SU-DHL-6 (cell line): ENCODE data around the gene FRY.

Experiments used
- H2AFZ ChIP-seq: fragments of 200-600 bp; sonication (generic); 2 replicates; pipeline ENCODE4 v1.6.1; 2014; ENCODE audit warnings: low read depth, mild to moderate bottlenecking, moderate library complexity, mixed read lengths, antibody characterized with exemption, low read length; ENCODE audit not compliant: severe bottlenecking
- H3F3A ChIP-seq: fragments of 200-600 bp; shearing (Covaris generic); 2 replicates; pipeline ENCODE4 v1.6.0; 2016; ENCODE audit warnings: antibody characterized with exemption, mild to moderate bottlenecking; ENCODE audit not compliant: insufficient read depth
- H3K27ac ChIP-seq: fragments of 200-600 bp; sonication (generic); 2 replicates; pipeline ENCODE4 v1.5.1; 2016; ENCODE audit warnings: low read depth, mild to moderate bottlenecking, low read length, moderate library complexity, mixed read lengths
- H3K27me3 ChIP-seq: fragments of 200-600 bp; sonication (generic), shearing (Covaris generic); 2 replicates; pipeline ENCODE4 v1.6.0; 2014; ENCODE audit warnings: mild to moderate bottlenecking, low read length
- H3K36me3 ChIP-seq: fragments of 200-600 bp; sonication (generic); 2 replicates; pipeline ENCODE4 v1.6.1; 2014; ENCODE audit warnings: mild to moderate bottlenecking, low read length, mixed read lengths
- H3K4me2 ChIP-seq: fragments of 300-600, 200-600 bp; shearing (Covaris generic), sonication (generic); 2 replicates; pipeline ENCODE4 v1.6.0; 2014; ENCODE audit warnings: low read length, low read depth, mild to moderate bottlenecking; ENCODE audit not compliant: poor library complexity, severe bottlenecking
- H3K4me3 ChIP-seq: fragments of 200-600 bp; sonication (generic); 2 replicates; pipeline ENCODE4 v1.5.1; 2014; ENCODE audit warnings: antibody characterized with exemption, low read length, mild to moderate bottlenecking, mixed read lengths; ENCODE audit not compliant: insufficient read depth, poor library complexity, severe bottlenecking
- H3K79me2 ChIP-seq: fragments of 200-600 bp; sonication (generic); 2 replicates; pipeline ENCODE4 v1.6.1; 2014; ENCODE audit warnings: mild to moderate bottlenecking, low read length, moderate library complexity; ENCODE audit not compliant: insufficient read depth
- H3K9ac ChIP-seq: fragments of 200-600 bp; sonication (generic); 2 replicates; pipeline ENCODE4 v1.7.0; 2014; ENCODE audit warnings: mild to moderate bottlenecking, low read length
- H3K9me2 ChIP-seq: fragments of 200-600 bp; sonication (generic); replicated peaks from 2 replicates; pipeline ENCODE4 v1.6.1; 2014; ENCODE audit warnings: low read length; ENCODE audit not compliant: insufficient read depth
- H3K9me3 ChIP-seq: fragments of 200-600 bp; sonication (generic); 2 replicates; pipeline ENCODE4 v1.6.1; 2014; ENCODE audit warnings: low read length, mixed read lengths; ENCODE audit not compliant: insufficient read depth
- H4K20me1 ChIP-seq: fragments of 200-600 bp; sonication (generic); 2 replicates; pipeline ENCODE4 v1.6.1; 2014; ENCODE audit warnings: low read depth, mild to moderate bottlenecking, antibody characterized with exemption, low read length, moderate library complexity, mixed read lengths
- EZH2phosphoT487 ChIP-seq: fragments of 200-600 bp; sonication (generic), shearing (Covaris generic); conservative IDR thresholded peaks from 2 replicates; pipeline ENCODE4 v1.6.1; 2018; ENCODE audit warnings: mild to moderate bottlenecking, antibody characterized with exemption, low read length, moderate library complexity, mixed read lengths
- TF ChIP-seq, protein P1 (sequence below): fragments of 200-600 bp; sonication (generic); IDR thresholded peaks from one replicate; pipeline ENCODE4 v1.5.1; 2017; ENCODE audit warnings: antibody characterized with exemption, mild to moderate bottlenecking, low read length, moderate library complexity; ENCODE audit not compliant: insufficient read depth, poor library complexity, severe bottlenecking

Gene FRY

DNA sequence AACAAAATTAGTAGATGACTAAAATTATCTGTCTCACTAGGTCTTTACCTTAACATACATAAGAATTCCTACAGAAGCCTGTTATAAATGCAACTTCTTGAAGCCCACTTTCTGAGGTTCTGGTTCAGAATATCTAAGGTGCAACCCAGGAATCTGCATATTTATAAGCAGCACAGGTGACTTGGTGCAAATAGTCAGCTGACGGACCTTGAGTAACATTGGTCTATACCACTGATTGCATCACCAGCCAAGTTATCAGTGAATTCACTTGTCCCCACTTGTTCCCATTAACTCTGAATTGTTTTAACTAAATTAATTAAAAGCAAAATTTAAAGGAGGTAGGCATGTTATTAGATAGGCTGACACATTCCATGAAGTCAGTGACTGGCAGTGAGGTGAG is 109.9 kb downstream of the FRY start:
- no peak overlapping the region for H3K27ac ChIP-seq
- no peak overlapping the region for H3K4me3 ChIP-seq
- no peak overlapping the region for H2AFZ ChIP-seq
- H3K79me2 ChIP-seq = no peaks in the 10 kb centered on the region
- H3K9ac ChIP-seq = no peak overlapping the region
- H3K9me3 ChIP-seq = no peaks in the 10 kb centered on the region
- no peak overlapping the region for H3K4me2 ChIP-seq
- no peaks in the 10 kb centered on the region for H3K9me2 ChIP-seq
- no peaks in the 10 kb centered on the region for H3K36me3 ChIP-seq
- H3K27me3 ChIP-seq = no peaks in the 10 kb centered on the region
- no peaks in the 10 kb centered on the region for H4K20me1 ChIP-seq
- no peaks in the 10 kb centered on the region for H3F3A ChIP-seq
- TF ChIP-seq, protein P1, sequence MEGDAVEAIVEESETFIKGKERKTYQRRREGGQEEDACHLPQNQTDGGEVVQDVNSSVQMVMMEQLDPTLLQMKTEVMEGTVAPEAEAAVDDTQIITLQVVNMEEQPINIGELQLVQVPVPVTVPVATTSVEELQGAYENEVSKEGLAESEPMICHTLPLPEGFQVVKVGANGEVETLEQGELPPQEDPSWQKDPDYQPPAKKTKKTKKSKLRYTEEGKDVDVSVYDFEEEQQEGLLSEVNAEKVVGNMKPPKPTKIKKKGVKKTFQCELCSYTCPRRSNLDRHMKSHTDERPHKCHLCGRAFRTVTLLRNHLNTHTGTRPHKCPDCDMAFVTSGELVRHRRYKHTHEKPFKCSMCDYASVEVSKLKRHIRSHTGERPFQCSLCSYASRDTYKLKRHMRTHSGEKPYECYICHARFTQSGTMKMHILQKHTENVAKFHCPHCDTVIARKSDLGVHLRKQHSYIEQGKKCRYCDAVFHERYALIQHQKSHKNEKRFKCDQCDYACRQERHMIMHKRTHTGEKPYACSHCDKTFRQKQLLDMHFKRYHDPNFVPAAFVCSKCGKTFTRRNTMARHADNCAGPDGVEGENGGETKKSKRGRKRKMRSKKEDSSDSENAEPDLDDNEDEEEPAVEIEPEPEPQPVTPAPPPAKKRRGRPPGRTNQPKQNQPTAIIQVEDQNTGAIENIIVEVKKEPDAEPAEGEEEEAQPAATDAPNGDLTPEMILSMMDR = no peak
- no peak for TF ChIP-seq EZH2phosphoT487

GRCh38 chr13:32142115-32142514 is 110.5 kb downstream of the FRY start:
- H3K36me3 ChIP-seq = no peaks in the 10 kb centered on the region
- H2AFZ ChIP-seq = no peak overlapping the region
- no peaks in the 10 kb centered on the region for H3K9me2 ChIP-seq
- no peak overlapping the region for H3K4me3 ChIP-seq
- TF ChIP-seq EZH2phosphoT487 = no peak
- TF ChIP-seq, protein P1 = no peak
- no peaks in the 10 kb centered on the region for H3F3A ChIP-seq
- H4K20me1 ChIP-seq = no peaks in the 10 kb centered on the region
- no peaks in the 10 kb centered on the region for H3K9me3 ChIP-seq
- no peak overlapping the region for H3K9ac ChIP-seq
- H3K27ac ChIP-seq = no peak overlapping the region
- no peaks in the 10 kb centered on the region for H3K79me2 ChIP-seq
- H3K4me2 ChIP-seq = no peak overlapping the region
- no peaks in the 10 kb centered on the region for H3K27me3 ChIP-seq

GRCh38 chr13:32142956-32143375 is 111.4 kb downstream of the FRY start:
- no peak overlapping the region for H3K9ac ChIP-seq

More at GRCh38 chr13:32142956-32143375, 111.4 kb downstream of the FRY start:
- H3K4me3 ChIP-seq = no peak overlapping the region
- no peaks in the 10 kb centered on the region for H3K9me2 ChIP-seq
- no peaks in the 10 kb centered on the region for H3K9me3 ChIP-seq
- no peaks in the 10 kb centered on the region for H4K20me1 ChIP-seq
- TF ChIP-seq, protein P1 = no peak
- no peak for TF ChIP-seq EZH2phosphoT487
- no peak overlapping the region for H2AFZ ChIP-seq
- H3K27ac ChIP-seq = no peak overlapping the region
- no peaks in the 10 kb centered on the region for H3K79me2 ChIP-seq
- H3K36me3 ChIP-seq = no peaks in the 10 kb centered on the region
- H3K27me3 ChIP-seq = no peaks in the 10 kb centered on the region
- H3F3A ChIP-seq = no peaks in the 10 kb centered on the region
- H3K4me2 ChIP-seq = no peak overlapping the region
